Dermis blood vessel endothelial cell (primary cell): Measurements from ENCODE around the gene NELL2. TPM values are rescaled to one million over a fixed set of nuclear protein-coding genes. Genes with fewer than 3 reads are reported as not detected.
"Not testable (repeated sequence)": the region's sequence is repeated elsewhere in the genome, so short reads cannot be mapped to it uniquely, and the experiment has no call there.

Source experiments
- DNase-seq: peaks from one replicate; pipeline ENCODE4 v3.0.0; 2010
- total RNA-seq: library from RNA; depleted of rRNA; stranded (reverse); fragments of >200 nt; gene quantifications from 2 replicates; pipeline ENCODE4 v1.2.3, GENCODE V29; 2014

Gene NELL2
- 0.51 TPM in 1 of 2 replicates, not detected in the other for total RNA-seq

GRCh38 chr12:44875954-44876543 lies at the start of gene NELL2:
Gene NELL2, minus strand, starts transcription at chr12:44876315. Its CDS starts 446 bp downstream, at chr12:44875869.
- peak; percentile 13 for DNase-seq

GRCh38 chr12:44921736-44922135 lies 45.6 kb upstream of the NELL2 start:
- DNase-seq: no peak

- no peak for DNase-seq
Measured at GRCh38 chr12:44917141-44917540, 41.0 kb upstream of the NELL2 start.

GRCh38 chr12:44915958-44916357 lies 39.8 kb upstream of the NELL2 start:
- no peak for DNase-seq

GRCh38 chr12:44904321-44904720 lies 28.2 kb upstream of the NELL2 start:
- DNase-seq: no peak

- not testable (repeated sequence) for DNase-seq
Measured at GRCh38 chr12:44898108-44898507, 22.0 kb upstream of the NELL2 start.

GRCh38 chr12:44889926-44890325 lies 13.8 kb upstream of the NELL2 start:
- no peak for DNase-seq

- no peak for DNase-seq
Measured at GRCh38 chr12:44889162-44889561, 13.0 kb upstream of the NELL2 start.

GRCh38 chr12:44885902-44886301 lies 9.8 kb upstream of the NELL2 start:
- no peak for DNase-seq

- no peak for DNase-seq
Measured at GRCh38 chr12:44881197-44881596, 5.1 kb upstream of the NELL2 start.

GRCh38 chr12:44876544-44877410 lies 662 bp upstream of the NELL2 start:
- DNase-seq: peak; percentile 3

GRCh38 chr12:44875417-44875953 lies 630 bp downstream of the NELL2 start:
- no peak for DNase-seq

- DNase-seq: no peak
Measured at GRCh38 chr12:44874981-44875416, 1.1 kb downstream of the NELL2 start.

GRCh38 chr12:44873898-44874297 lies 2.2 kb downstream of the NELL2 start:
- DNase-seq: no peak

GRCh38 chr12:44869503-44869902 lies 6.6 kb downstream of the NELL2 start:
- DNase-seq: no peak

GRCh38 chr12:44863867-44864266 lies 12.2 kb downstream of the NELL2 start:
- no peak for DNase-seq

GRCh38 chr12:44859998-44860689 lies 16.0 kb downstream of the NELL2 start:
- no peak for DNase-seq

- no peak for DNase-seq
Measured at GRCh38 chr12:44858226-44858855, 17.8 kb downstream of the NELL2 start.

GRCh38 chr12:44852483-44852882 lies 23.6 kb downstream of the NELL2 start:
- no peak for DNase-seq

GRCh38 chr12:44851586-44851985 lies 24.5 kb downstream of the NELL2 start:
- DNase-seq: no peak

- no peak for DNase-seq
Measured at GRCh38 chr12:44848703-44849085, 27.4 kb downstream of the NELL2 start.

- DNase-seq: no peak
Measured at GRCh38 chr12:44847888-44848702, 28.0 kb downstream of the NELL2 start.
